ENCODE measurements around the gene SLC9A8. TPM values are rescaled to one million over a fixed set of nuclear protein-coding genes. Genes with fewer than 3 reads are reported as not detected.

SLC9A8 gene
- total RNA-seq, 1 experiment from 2014 or later, result 21.4 TPM

GRCh38 chr20:49919461-49919860 is 106.8 kb downstream of the SLC9A8 start:
- H3K79me2 ChIP-seq (ENCODE audit: low read depth), result peaks cover 9% of the 10 kb centered on the region
- BruUV-seq (replicated peaks), result no TSS peak
- H3K27me3 ChIP-seq (ENCODE audit: insufficient read depth, low read depth), result no peaks in the 10 kb centered on the region
- peaks cover 18% of the 10 kb centered on the region for H3K4me1 ChIP-seq (replicated peaks; ENCODE audit: insufficient read depth)
- ChIA-PET CTCF (no interaction called here), POLR2A (ENCODE audit: unreplicated experiment) (no interaction called here)
- DNase-seq, result no peak
- H3K36me3 ChIP-seq (ENCODE audit: low read depth), result no peaks in the 10 kb centered on the region
- H2AFZ ChIP-seq, result no peak overlapping the region
- H4K20me1 ChIP-seq (ENCODE audit: insufficient read depth), result no peaks in the 10 kb centered on the region
- no peak overlapping the region for H3K27ac ChIP-seq
- no peak overlapping the region for H3K4me2 ChIP-seq
- no peak overlapping the region for H3K4me3 ChIP-seq
- no peaks in the 10 kb centered on the region for H3K9me2 ChIP-seq (ENCODE audit: insufficient read depth)
- H3K9me3 ChIP-seq (ENCODE audit: insufficient read depth, low read depth), result no peaks in the 10 kb centered on the region
- H3F3A ChIP-seq (ENCODE audit: insufficient read depth, low read depth), result peaks cover 39% of the 10 kb centered on the region
- TF ChIP-seq EZH2 (IDR thresholded peaks at IDR 0.05; ENCODE audit: low read depth) (no peak), CTCF (conservative IDR thresholded peaks at IDR 0.05) (no peak)
- intact Hi-C loops (cut with micrococcal nuclease; ENCODE audit: unreplicated experiment), result loop anchor here (5.0 kb wide), 1 partner anchor 248 kb away; no protein-coding TSS in a partner anchor

- no peak overlapping the region for H3K27ac ChIP-seq
- H3K9me3 ChIP-seq (ENCODE audit: insufficient read depth, low read depth), result no peaks in the 10 kb centered on the region
- no peaks in the 10 kb centered on the region for H3K79me2 ChIP-seq (ENCODE audit: low read depth)
- H4K20me1 ChIP-seq (ENCODE audit: insufficient read depth), result no peaks in the 10 kb centered on the region
- H3F3A ChIP-seq (ENCODE audit: insufficient read depth, low read depth), result peaks cover 23% of the 10 kb centered on the region; the same call in 1 of the 2 replicates
- no peak overlapping the region for H3K4me3 ChIP-seq
- TF ChIP-seq EZH2 (IDR thresholded peaks at IDR 0.05; ENCODE audit: low read depth) (no peak), CTCF (conservative IDR thresholded peaks at IDR 0.05) (no peak)
- POLR2A ChIA-PET (ENCODE audit: unreplicated experiment), result interaction anchor here (0.6 kb wide), 1 partner anchor 180 kb away, joined by 4 read pairs; no protein-coding TSS in a partner anchor
- intact Hi-C loops (cut with micrococcal nuclease; ENCODE audit: unreplicated experiment), result no loop called here
- H3K4me1 ChIP-seq (replicated peaks; ENCODE audit: insufficient read depth), result peaks cover 10% of the 10 kb centered on the region; the same call in 1 of the 2 replicates
- BruUV-seq (replicated peaks), result no TSS peak
- no peak for DNase-seq
- no peaks in the 10 kb centered on the region for H3K36me3 ChIP-seq (ENCODE audit: low read depth)
- no peak overlapping the region for H3K4me2 ChIP-seq
- CTCF ChIA-PET, result no interaction called here
- no peaks in the 10 kb centered on the region for H3K9me2 ChIP-seq (ENCODE audit: insufficient read depth)
- no peak overlapping the region for H2AFZ ChIP-seq
- no peaks in the 10 kb centered on the region for H3K27me3 ChIP-seq (ENCODE audit: insufficient read depth, low read depth)
These were observed 111.6 kb downstream of the SLC9A8 start for GRCh38 chr20:49924247-49924646.

GRCh38 chr20:49925901-49926454 is 113.3 kb downstream of the SLC9A8 start:
- CTCF ChIA-PET, result no interaction called here
- Histone ChIP-seq H3K79me2 (ENCODE audit: low read depth) (no peaks in the 10 kb centered on the region), H2AFZ (no peak overlapping the region), H3K9me3 (ENCODE audit: insufficient read depth, low read depth) (no peaks in the 10 kb centered on the region), H3K27me3 (ENCODE audit: insufficient read depth, low read depth) (no peaks in the 10 kb centered on the region), H3K4me1 (replicated peaks; ENCODE audit: insufficient read depth) (peaks cover 13% of the 10 kb centered on the region; the same call in 1 of the 2 replicates), H4K20me1 (ENCODE audit: insufficient read depth) (no peaks in the 10 kb centered on the region), H3K36me3 (ENCODE audit: low read depth) (no peaks in the 10 kb centered on the region), H3K27ac (no peak overlapping the region), H3K4me3 (no peak overlapping the region), H3K4me2 (no peak overlapping the region), H3F3A (ENCODE audit: insufficient read depth, low read depth) (peaks cover 28% of the 10 kb centered on the region; the same call in 1 of the 2 replicates), H3K9me2 (ENCODE audit: insufficient read depth) (no peaks in the 10 kb centered on the region)
- no peak for DNase-seq
- no peak for TF ChIP-seq EZH2 (IDR thresholded peaks at IDR 0.05; ENCODE audit: low read depth)
- TF ChIP-seq CTCF (conservative IDR thresholded peaks at IDR 0.05), result no peak
- POLR2A ChIA-PET (ENCODE audit: unreplicated experiment), result no interaction called here
- BruUV-seq (replicated peaks), result no TSS peak
- intact Hi-C loops (cut with micrococcal nuclease; ENCODE audit: unreplicated experiment), result loop anchor here (5.0 kb wide), 2 partner anchors 384 to 594 kb away; no protein-coding TSS in a partner anchor
